ENCODE measurements around the gene ANAPC13. TPM values are rescaled to one million over a fixed set of nuclear protein-coding genes. Genes with fewer than 3 reads are reported as not detected.
A peak's percentile ranks its signal among the peaks of the same experiment; 100 is the strongest.

ANAPC13 gene, protein sequence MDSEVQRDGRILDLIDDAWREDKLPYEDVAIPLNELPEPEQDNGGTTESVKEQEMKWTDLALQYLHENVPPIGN
- 10 to 100 TPM; 10.8 to 15.1 TPM for total RNA-seq

DNA sequence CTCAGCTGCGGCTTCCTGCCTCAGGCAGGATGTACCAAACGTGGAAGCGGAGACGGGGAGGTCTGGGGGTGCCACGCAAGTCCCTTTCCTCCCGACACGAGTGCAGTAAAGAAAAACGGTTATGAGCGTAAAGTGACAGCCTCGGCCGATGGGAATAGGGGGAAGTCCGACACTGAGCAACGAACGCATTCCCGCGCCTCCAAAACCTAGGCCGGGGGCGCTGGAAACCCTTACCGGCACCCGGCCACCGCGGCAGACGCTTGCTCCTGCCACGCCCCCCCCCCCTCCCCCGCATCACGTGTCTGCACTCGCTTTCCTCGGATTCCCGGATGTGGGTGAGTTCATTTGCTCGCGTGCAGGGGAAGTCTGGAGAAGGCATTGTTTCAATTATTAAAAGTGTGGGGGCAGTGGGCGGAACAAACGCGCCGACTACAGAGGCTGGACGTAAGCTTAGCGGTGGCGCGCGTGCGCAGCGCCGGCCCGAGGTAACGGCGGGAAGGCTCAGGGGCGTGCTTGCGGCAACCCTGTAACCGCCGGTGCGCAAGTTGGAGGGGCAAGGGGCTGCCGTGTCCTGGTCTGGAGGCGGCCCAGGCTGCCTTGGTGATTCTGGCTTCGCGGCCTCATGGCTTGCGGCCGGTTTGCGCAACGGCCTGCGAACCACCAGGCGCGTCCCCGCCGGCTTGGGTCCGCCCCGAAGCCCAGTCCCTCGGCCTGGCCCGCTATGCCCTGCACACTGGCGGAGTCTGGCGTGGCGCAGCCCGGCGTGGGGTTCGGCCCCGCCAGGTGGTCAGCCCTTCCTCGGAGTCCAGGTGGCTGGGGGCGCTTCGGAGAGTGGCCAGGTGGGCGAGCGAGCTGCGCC, at the start of gene ANAPC13, which contains the start of gene CEP63:
Gene ANAPC13, minus strand, starts transcription at position 268 of the 859 bp plus-strand sequence. CDS start 3,081 bp downstream, outside the sequence.
Gene CEP63, plus strand, starts transcription at position 340 of the 859 bp plus-strand sequence. CDS start 9,264 bp downstream, outside the sequence.
- peak within 1 kb of the TSS; percentile 91 for H3K27ac Mint-ChIP-seq
- DNase-seq (peak; percentile 97), ATAC-seq (peak; percentile 90)
- no peaks in the 10 kb centered on the region for H3K9me3 Mint-ChIP-seq (ENCODE audit: low read depth)
- H3K4me1 Mint-ChIP-seq, result peaks cover 39% of the 10 kb centered on the region
- CTCF ChIA-PET, result interaction anchor here (0.7 to 4.5 kb wide), 5 partner anchors 9 to 273 kb away, joined by 3 to 43 read pairs (median 4); no protein-coding TSS in a partner anchor
- H3K4me3 Mint-ChIP-seq, result peak within 1 kb of the TSS; percentile 86
- no peaks in the 10 kb centered on the region for H3K27me3 Mint-ChIP-seq
- peaks cover 12% of the 10 kb centered on the region for H3K36me3 Mint-ChIP-seq

DNA sequence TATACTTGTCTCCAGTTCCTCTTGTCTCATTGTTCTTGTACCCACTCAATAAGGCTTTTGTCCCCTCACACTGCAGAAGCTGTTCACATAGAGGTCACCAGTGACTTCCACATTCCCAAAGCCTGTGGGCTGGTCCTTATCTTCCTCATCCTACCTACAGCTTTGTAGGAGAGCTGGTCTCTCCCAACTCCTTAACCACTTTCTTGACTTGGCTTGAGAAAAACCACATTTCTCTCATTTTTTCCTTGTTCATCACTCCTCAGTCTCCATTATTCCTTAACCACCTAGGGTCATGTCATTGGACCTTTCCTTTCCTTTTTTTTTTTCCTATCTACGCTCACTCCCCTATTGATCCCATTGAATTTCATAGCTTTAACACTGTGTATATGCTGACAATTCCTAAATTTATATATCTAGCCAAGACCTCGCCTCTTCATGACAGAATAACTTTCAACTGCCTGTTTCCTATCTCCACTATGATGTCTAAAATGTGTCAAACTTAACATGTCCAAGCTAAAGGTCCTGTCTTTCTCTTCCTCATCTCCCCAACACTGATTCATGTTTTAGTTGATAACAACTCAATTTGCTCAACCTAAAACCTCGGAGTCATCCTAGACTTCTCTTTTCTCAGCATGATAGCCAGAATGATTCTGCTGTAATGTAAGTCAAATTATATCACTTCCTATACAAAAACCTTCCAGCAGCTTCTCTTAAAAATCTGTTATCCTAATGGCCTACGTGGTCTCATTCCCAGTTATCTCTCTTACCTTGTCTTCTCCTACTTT, 49.6 kb upstream of the ANAPC13 start:
- Mint-ChIP-seq H3K9me3 (ENCODE audit: low read depth) (no peaks in the 10 kb centered on the region), H3K27me3 (no peaks in the 10 kb centered on the region), H3K4me1 (no peaks in the 10 kb centered on the region), H3K4me3 (no peak overlapping the region), H3K27ac (no peak overlapping the region), H3K36me3 (peaks cover 18% of the 10 kb centered on the region)
- DNase-seq (no peak), ATAC-seq (no peak)
- CTCF ChIA-PET, result no interaction called here

DNA sequence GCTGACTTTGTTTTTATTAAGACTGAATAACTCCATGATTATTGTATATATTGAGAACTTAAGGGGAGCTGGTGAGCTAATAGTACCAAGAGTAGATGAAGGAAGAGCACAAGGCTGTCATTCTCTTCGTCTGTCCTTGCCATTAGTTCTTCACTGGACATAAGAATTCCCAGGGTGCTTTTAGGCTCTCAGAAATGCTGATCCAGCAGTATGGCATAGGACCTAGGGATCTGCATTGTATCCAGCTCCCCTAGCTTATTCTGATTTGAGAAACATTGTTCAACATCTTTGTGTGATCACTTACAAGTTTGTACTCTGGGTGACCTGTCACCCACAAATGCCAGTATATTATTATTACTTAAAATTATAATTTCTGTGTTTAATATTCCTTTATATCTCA, 47.7 kb upstream of the ANAPC13 start:
- peaks cover 21% of the 10 kb centered on the region for H3K36me3 Mint-ChIP-seq
- no peak overlapping the region for H3K4me3 Mint-ChIP-seq
- H3K27ac Mint-ChIP-seq, result no peak overlapping the region
- no peaks in the 10 kb centered on the region for H3K27me3 Mint-ChIP-seq
- CTCF ChIA-PET, result no interaction called here
- H3K4me1 Mint-ChIP-seq, result no peaks in the 10 kb centered on the region
- no peaks in the 10 kb centered on the region for H3K9me3 Mint-ChIP-seq (ENCODE audit: low read depth)
- ATAC-seq (no peak), DNase-seq (no peak)

DNA sequence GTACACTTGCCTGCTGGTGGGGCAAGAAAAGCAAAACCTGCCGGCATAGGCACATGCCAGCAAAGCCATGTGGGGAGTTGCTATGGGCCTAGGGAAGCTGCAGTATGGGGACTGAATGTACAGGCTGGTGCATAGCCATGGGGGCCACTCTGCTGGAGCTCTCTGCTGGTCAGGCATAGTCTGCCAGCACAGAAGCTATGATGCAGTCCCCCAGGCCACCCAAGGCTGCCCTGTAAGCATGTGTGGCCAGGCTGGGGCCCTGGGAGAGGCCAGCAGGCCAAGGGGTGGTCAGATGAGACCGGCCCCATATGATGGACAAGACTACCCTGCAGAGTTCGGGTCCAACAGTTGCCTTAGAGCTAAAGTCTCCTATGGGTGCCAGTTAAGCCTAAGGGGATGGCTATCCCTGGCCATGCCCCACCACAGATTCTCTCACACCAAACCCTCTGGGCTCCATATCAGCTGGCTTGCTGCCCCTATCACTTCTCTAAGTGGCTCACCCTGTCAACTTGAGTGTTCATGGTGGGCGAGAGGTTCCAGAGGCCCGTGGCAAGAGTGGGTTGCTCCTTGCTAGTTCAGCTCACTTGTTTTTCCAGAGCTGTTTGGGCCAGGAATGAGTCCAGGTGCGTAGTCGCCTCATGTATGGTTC, 41.9 kb upstream of the ANAPC13 start:
- DNase-seq, result no peak
- ATAC-seq, result no peak
- CTCF ChIA-PET, result no interaction called here
- no peak overlapping the region for H3K4me3 Mint-ChIP-seq
- peaks cover 44% of the 10 kb centered on the region for H3K36me3 Mint-ChIP-seq
- peaks cover 24% of the 10 kb centered on the region for H3K9me3 Mint-ChIP-seq (ENCODE audit: low read depth)
- H3K27me3 Mint-ChIP-seq, result no peaks in the 10 kb centered on the region
- H3K4me1 Mint-ChIP-seq, result no peaks in the 10 kb centered on the region
- H3K27ac Mint-ChIP-seq, result no peak overlapping the region

DNA sequence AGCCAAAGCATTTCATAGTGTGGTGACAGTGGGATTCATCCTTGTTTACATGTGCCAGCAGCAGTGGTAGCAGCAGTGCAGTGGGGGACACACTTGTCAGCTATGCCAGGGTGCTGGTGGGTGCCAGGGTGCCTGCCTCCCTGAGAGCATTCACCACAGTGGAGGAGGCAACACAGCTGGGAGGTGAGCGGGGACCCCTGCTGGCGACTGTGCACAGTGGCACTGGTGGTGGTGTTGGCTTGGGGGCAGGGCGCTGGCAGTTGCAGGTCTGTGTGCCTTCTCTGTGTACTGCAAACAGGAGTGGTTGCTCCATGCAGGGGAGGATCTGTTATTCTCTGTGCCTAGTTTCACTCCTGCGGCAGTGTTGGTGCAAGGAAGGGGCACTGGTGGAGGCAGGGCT, 41.3 kb upstream of the ANAPC13 start:
- Mint-ChIP-seq H3K36me3 (peaks cover 49% of the 10 kb centered on the region), H3K9me3 (ENCODE audit: low read depth) (peaks cover 29% of the 10 kb centered on the region), H3K4me3 (no peak overlapping the region), H3K27ac (no peak overlapping the region), H3K27me3 (no peaks in the 10 kb centered on the region), H3K4me1 (no peaks in the 10 kb centered on the region)
- CTCF ChIA-PET, result no interaction called here
- DNase-seq, result no peak
- no peak for ATAC-seq

DNA sequence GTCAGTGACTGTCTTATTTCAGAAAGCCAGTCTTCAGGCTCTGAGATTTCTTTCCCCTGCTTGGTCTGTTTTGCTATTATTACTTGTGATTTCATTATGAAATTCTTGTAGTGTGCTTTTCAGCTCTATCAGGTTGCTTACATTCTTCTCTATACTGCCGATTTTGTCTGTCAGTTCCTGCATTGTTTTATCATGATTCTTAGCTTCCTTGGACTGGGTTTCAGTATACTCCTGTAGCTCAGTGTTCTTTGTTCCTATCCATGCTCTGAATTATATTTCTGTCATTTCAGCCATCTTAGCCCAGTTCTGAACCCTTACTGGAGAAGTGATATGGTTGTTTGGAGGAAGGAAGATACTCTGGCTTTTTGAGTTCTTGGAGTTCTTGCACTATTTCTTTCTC, 40.5 kb upstream of the ANAPC13 start:
- peaks cover 53% of the 10 kb centered on the region for H3K36me3 Mint-ChIP-seq
- ATAC-seq, result no peak
- H3K9me3 Mint-ChIP-seq (ENCODE audit: low read depth), result peaks cover 31% of the 10 kb centered on the region
- H3K27me3 Mint-ChIP-seq, result no peaks in the 10 kb centered on the region
- CTCF ChIA-PET, result no interaction called here
- no peak overlapping the region for H3K27ac Mint-ChIP-seq
- no peak for DNase-seq
- H3K4me3 Mint-ChIP-seq, result no peak overlapping the region
- H3K4me1 Mint-ChIP-seq, result no peaks in the 10 kb centered on the region

DNA sequence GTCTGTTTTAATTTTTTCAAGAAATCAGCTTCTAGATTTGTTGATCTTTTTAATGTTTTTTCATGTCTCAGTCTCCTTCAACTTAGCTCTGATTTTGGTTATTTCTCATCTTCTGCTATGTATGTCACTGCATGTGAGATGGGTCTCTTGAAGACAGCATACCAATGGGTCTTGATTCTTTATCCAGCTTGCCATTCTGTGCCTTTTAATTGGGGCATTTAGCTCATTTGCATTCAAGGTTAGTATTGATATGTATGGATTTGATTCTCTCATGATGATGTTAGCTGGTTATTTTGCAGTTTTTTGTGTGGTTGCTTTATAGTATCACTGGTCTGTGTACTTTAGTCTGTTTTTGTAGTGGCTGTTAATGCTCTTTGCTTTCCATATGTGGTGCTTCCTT, 39.5 kb upstream of the ANAPC13 start:
- Mint-ChIP-seq H3K27ac (no peak overlapping the region), H3K9me3 (ENCODE audit: low read depth) (peaks cover 31% of the 10 kb centered on the region), H3K36me3 (peaks cover 53% of the 10 kb centered on the region), H3K4me3 (no peak overlapping the region), H3K4me1 (no peaks in the 10 kb centered on the region), H3K27me3 (no peaks in the 10 kb centered on the region)
- DNase-seq, result no peak
- CTCF ChIA-PET, result no interaction called here
- no peak for ATAC-seq

DNA sequence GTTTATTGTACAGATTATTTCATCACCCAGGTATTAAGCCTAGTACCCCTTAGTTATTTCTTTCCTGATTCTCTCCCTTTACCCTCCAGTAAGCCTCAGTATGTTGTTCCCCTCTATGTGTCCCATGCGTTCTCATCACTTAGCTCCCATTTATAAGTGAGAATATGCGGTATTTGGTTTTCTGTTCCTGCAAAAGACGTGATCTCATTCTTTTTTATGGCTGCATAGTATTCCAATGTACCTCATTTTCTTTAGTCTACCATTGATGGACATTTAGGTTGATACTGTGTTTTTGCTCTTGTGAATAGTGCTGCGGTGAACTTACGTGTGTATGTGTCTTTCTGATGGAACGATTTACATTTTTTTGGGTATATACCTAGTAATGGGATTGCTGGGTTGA, 36.8 kb upstream of the ANAPC13 start:
- peaks cover 55% of the 10 kb centered on the region for H3K36me3 Mint-ChIP-seq
- no peak overlapping the region for H3K27ac Mint-ChIP-seq
- no peak for ATAC-seq
- DNase-seq, result no peak
- peaks cover 33% of the 10 kb centered on the region for H3K9me3 Mint-ChIP-seq (ENCODE audit: low read depth)
- H3K4me1 Mint-ChIP-seq, result peaks cover 4% of the 10 kb centered on the region
- no peaks in the 10 kb centered on the region for H3K27me3 Mint-ChIP-seq
- CTCF ChIA-PET, result no interaction called here
- H3K4me3 Mint-ChIP-seq, result no peak overlapping the region

DNA sequence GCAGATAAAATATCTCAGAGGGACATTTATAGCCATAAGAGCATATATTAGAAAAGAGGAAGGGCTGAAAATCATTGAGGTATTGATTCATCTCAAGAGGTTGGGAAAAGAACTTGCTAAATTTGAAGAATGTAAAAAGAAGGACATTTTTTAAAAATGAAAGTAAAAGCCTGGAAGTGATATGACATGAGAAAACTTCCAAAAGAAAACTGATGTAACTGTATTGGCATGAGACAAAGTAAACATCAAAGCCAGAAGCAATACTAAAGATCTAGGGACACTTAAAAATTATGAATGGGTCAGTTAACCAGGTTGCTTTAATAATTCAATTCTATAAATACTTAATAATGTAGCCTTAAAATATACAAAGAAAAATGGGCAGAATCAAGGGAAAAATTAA, 32.0 kb upstream of the ANAPC13 start:
- no peak for DNase-seq
- H3K27ac Mint-ChIP-seq, result no peak overlapping the region
- H3K36me3 Mint-ChIP-seq, result peaks cover 44% of the 10 kb centered on the region
- peaks cover 10% of the 10 kb centered on the region for H3K9me3 Mint-ChIP-seq (ENCODE audit: low read depth)
- CTCF ChIA-PET, result no interaction called here
- peaks cover 5% of the 10 kb centered on the region for H3K4me1 Mint-ChIP-seq
- ATAC-seq, result no peak
- no peaks in the 10 kb centered on the region for H3K27me3 Mint-ChIP-seq
- H3K4me3 Mint-ChIP-seq, result no peak overlapping the region

DNA sequence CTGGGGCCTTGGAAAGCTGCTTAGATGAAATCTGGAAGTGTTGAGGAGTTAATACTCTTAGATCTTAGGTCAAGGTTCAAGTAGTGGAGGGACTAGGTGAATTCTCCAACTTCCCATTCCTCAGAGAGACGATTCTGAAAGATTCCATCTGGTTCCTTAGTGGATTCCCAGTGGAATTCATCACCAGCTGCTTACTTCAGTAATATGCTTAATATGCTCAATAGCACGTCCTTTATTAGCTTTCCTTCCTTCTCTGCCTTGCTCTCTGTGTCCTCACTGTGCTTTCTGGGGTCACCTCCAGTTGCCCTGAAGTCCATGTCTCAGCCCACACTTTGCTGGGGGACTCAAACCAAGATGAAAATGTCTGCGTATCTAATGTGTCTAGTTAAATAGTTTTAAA, 31.1 kb upstream of the ANAPC13 start:
- no peak for ATAC-seq
- no peak overlapping the region for H3K27ac Mint-ChIP-seq
- CTCF ChIA-PET, result no interaction called here
- H3K27me3 Mint-ChIP-seq, result no peaks in the 10 kb centered on the region
- no peak for DNase-seq
- no peak overlapping the region for H3K4me3 Mint-ChIP-seq
- peaks cover 5% of the 10 kb centered on the region for H3K4me1 Mint-ChIP-seq
- peaks cover 40% of the 10 kb centered on the region for H3K36me3 Mint-ChIP-seq
- peaks cover 2% of the 10 kb centered on the region for H3K9me3 Mint-ChIP-seq (ENCODE audit: low read depth)

DNA sequence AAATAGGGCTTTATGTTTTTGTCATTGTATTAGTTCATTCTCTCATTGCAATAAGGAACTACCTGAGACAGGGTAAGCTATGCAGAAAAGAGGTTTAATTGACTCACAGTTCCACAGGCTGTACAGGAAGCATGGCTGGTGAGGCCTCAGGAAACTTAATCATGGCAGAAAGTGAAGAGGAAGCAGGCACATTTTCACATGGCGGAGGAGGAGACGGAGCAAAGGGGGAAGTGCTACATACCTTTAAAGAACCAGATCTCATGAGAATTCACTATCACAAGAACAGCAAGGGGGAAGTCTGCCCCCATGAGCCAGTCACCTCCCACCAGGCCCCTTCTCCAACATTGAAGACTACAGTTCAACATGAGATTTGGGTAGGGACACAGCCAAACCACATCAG, 25.7 kb upstream of the ANAPC13 start:
- CTCF ChIA-PET, result no interaction called here
- no peak for ATAC-seq
- Mint-ChIP-seq H3K4me1 (no peaks in the 10 kb centered on the region), H3K27me3 (no peaks in the 10 kb centered on the region), H3K9me3 (ENCODE audit: low read depth) (no peaks in the 10 kb centered on the region), H3K4me3 (no peak overlapping the region), H3K27ac (no peak overlapping the region), H3K36me3 (peaks cover 60% of the 10 kb centered on the region)
- DNase-seq, result no peak

DNA sequence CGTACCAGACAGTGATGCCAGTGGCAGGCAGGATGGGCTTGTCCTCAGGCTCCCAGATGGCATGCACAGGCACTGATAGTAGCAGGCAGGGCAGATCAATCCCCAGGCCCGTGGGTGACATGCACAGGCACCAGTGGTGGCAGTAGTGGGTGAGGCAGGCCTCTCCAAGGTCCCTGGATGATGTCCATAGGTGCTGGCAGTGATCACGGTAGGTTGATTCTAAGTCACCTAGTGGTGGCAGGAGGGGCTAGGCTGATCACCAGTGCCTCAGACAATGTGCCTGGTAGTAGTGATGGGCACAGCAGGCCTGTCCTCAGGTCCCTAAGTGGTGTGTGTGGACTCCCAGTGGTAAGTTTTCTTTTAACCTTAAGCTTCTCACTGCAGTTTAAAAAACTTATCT, 19.7 kb upstream of the ANAPC13 start:
- Mint-ChIP-seq H3K9me3 (ENCODE audit: low read depth) (peaks cover 11% of the 10 kb centered on the region), H3K4me1 (no peaks in the 10 kb centered on the region), H3K4me3 (no peak overlapping the region), H3K36me3 (peaks cover 78% of the 10 kb centered on the region), H3K27ac (no peak overlapping the region), H3K27me3 (no peaks in the 10 kb centered on the region)
- no peak for ATAC-seq
- DNase-seq, result no peak
- CTCF ChIA-PET, result no interaction called here

DNA sequence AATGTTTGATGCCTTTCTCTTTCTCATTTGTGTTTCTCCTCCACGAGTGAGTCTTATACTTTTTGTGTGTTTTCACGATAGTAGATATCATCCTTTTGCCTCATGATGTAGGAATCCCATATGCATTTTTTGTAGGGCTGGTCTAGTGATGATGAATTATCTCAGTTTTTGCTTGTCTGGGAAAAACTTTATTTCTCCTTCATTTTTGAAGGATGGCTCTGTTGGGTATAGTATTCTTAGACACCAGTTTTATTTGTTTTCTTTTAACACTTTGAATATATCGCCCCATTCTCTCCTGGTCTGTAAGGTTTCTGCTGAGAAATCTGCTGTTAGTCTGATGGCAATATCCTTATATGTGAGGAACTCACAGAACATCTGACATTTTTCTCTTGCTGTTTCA, 18.3 kb upstream of the ANAPC13 start:
- DNase-seq (no peak), ATAC-seq (no peak)
- peaks cover 14% of the 10 kb centered on the region for H3K9me3 Mint-ChIP-seq (ENCODE audit: low read depth)
- H3K4me3 Mint-ChIP-seq, result no peak overlapping the region
- no peaks in the 10 kb centered on the region for H3K27me3 Mint-ChIP-seq
- no peak overlapping the region for H3K27ac Mint-ChIP-seq
- CTCF ChIA-PET, result no interaction called here
- H3K36me3 Mint-ChIP-seq, result peaks cover 82% of the 10 kb centered on the region
- no peaks in the 10 kb centered on the region for H3K4me1 Mint-ChIP-seq

Measured in activated CD8-positive, alpha-beta memory T cell treated with anti-CD3 and anti-CD28 coated beads, Interleukin-2, amount 10 ng/mL, durations not matched to agents 7 days and 5 days (primary cell).